Left renal pelvis (tissue), 4 donors: Measurements from ENCODE around the gene IGSF3. TPM values are rescaled to one million over a fixed set of nuclear protein-coding genes. Genes with fewer than 3 reads are reported as not detected.
"Not testable (repeated sequence)": the region's sequence is repeated elsewhere in the genome, so short reads cannot be mapped to it uniquely, and the experiment has no call there.

Source experiments
- DNase-seq, 4 donors: peaks; one replicate each; pipeline ENCODE4 v3.0.0-alpha.2; 2013; ENCODE audit warnings: low read depth in 4 of 4, low spot score in 3 of 4
- polyA plus RNA-seq, 4 donors: library from polyadenylated mRNA; unstranded; fragments of 120-200 nt; gene quantifications; one replicate each; pipeline ENCODE4 v1.2.1, GENCODE V29; 2013; ENCODE audit not compliant: insufficient read length in 4 of 4

The IGSF3 gene
- polyA plus RNA-seq, 4 donors = 18.6 to 31.4 (median 27.4) TPM

- DNase-seq = not testable (repeated sequence)
Measured at GRCh38 chr1:116603646-116604045, 63.9 kb downstream of the IGSF3 start.

- not testable (repeated sequence) for DNase-seq
Measured at GRCh38 chr1:116599369-116599768, 68.2 kb downstream of the IGSF3 start.

DNA sequence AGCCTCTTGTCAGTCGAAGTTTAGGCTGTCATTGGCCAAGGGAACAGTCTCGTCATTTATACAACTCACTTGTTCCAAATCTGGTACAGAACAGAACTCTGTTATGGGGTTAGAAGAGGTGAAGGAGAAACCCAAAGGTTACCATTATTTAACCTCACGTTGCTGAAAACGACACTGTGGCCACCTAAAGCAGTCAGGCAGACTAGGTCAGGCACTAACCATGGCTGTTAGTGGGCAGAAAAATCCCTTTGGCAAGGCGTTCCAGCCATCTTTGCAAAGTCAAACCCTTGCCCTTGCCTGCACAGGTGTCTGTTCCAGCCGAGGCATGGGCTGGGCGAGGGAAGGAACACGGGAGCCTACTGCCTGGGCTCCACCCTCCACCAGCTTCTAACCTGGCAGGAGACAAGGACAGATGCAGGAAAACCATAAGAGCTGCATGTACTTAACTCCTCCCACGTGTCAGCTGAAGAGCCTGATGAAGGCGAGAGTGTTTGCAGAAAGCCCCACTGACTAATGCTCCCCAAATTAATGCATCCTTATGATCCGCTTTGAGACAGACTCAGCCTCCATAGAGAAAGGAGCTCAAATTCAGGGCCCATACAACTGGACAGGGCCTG is 69.0 kb downstream of the IGSF3 start:
- not testable (repeated sequence) for DNase-seq

- DNase-seq = not testable (repeated sequence)
Measured at GRCh38 chr1:116597388-116597787, 70.1 kb downstream of the IGSF3 start.

DNA sequence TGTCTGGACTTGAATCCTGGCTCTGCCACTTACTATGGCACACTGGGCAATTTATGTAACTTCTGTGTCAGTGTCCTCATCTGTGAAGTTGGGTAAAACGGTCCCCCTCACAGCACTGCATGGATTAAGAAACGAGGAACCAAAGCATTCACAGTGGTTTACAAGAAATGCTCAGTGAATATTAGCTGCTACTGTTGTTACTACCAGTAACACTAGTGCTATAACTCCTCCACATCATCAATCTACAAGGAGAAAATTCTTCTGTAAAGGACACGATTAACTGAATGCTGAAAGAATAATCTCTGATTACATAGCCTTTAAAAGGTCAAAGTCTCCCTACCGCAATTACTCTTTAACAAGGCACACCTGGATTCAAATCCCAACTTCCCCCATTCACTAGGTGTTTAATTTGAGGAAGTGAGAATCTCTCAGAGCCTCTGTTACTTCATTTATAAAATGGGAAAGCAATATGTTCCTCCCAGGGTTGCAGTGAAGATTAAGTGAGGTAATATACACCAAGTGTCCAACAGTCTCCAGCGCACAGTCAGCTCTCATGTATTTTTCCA is 70.7 kb downstream of the IGSF3 start:
- DNase-seq = not testable (repeated sequence)

- not testable (repeated sequence) for DNase-seq
Measured at GRCh38 chr1:116595946-116596741, 71.4 kb downstream of the IGSF3 start.

GRCh38 chr1:116595065-116595840 is 72.3 kb downstream of the IGSF3 start:
- DNase-seq = not testable (repeated sequence)

- DNase-seq = not testable (repeated sequence)
Measured at GRCh38 chr1:116593977-116594376, 73.6 kb downstream of the IGSF3 start.

GRCh38 chr1:116593401-116593800 is 74.1 kb downstream of the IGSF3 start:
- not testable (repeated sequence) for DNase-seq

GRCh38 chr1:116591951-116592605 is 75.5 kb downstream of the IGSF3 start:
- DNase-seq = not testable (repeated sequence)

DNA sequence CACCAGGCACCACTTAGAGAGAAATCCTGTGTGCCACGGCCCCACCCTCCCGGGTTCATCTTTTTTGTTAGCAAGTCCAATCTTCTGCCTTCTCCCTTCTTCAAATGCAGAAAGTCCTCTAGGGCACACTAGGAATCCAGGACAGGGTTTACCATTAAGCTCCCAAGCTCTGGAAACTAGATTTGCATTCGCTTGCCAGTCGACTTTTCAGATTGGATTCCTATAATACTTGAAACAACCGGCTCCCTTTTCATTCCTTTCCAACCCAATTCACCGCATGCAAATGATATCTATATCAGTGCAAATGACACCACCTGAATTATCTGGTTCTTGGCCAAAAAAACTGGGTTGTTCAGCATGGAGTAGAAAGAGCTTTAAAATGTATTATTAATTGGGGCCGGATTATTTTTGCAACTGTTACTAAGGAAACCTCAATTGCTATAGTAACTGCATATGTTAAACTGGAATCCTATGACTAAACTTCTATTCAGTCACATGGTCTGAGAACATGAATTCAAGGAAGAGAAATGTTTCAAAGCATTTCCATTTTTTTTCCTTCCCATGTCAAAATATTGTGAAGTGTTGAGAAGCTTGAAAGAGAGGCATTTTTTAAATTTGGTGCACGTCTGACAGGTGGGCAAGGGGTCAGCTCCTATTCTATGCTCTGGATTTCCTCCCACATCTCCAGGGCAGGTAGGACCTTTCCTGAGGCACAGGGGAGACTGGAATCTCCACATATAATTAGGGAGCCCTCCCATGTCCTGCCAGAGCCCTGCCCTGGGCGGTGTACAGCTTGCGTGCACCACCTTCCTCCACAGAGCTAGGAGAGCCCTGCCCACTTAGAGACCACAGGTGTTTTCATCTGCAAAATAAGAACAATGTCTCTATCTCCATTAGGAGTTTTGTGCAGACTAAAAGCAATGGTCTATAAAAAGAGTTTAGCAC is 76.3 kb downstream of the IGSF3 start:
- not testable (repeated sequence) for DNase-seq

DNA sequence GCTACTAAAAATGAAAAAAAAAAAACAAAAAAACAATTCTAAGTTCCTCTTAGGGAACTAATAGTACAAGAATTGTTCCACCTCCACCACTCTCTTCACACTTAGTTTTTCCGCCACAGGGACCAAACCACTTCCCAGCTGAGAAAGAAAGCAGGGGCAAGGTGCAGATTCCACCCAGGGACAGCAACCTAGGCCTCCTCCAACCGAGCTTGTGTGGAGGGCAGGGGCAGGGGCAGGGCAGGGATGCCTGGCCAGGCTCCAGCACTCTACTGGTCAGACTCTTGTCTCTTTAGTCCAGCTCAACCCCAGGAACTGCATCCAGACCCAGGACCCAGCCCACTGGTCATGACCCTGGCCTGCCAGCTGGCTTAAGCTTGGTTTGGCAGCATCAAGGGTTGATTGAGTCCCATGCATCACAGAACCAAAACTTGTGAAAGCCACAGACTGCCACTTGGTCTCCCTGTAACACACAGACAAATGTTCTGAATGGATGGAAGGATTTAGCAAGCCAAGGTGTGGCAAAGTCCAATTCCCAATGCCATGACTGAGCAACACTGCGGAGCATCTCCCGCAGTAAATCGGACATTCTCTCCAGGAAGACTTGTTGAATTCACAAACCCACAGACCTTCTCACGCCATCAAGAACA is 77.1 kb downstream of the IGSF3 start:
- DNase-seq = not testable (repeated sequence)

DNA sequence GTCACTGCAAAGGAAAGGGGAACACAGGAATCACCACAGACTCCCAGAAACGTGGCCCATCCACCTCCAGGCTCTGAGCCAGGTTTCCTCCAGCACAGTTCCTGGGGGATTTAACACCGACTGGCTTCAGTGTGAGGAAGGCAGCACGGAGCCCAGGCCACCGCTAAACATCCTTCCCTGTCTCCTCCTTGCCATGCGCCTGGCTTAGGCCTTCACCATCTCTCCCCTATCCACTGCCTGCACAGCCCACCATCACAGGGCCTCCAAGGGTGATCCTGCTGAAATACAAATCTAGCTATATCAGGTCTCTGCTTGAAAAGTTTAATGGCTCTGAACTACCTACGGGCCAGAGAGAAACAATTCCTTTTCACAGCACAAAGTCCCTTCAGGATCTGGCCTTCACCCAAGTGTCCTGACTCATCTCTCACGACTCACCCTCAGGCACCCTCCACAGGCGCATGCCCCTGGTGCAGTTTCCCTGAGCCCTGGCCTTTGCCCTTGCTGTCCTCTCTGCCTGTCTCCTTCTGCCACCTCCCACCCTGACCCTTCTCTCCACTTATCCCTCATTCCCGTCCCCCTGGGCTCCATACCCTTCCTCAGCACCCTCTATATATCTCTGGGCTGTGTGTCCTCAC is 78.3 kb downstream of the IGSF3 start:
- not testable (repeated sequence) for DNase-seq

DNA sequence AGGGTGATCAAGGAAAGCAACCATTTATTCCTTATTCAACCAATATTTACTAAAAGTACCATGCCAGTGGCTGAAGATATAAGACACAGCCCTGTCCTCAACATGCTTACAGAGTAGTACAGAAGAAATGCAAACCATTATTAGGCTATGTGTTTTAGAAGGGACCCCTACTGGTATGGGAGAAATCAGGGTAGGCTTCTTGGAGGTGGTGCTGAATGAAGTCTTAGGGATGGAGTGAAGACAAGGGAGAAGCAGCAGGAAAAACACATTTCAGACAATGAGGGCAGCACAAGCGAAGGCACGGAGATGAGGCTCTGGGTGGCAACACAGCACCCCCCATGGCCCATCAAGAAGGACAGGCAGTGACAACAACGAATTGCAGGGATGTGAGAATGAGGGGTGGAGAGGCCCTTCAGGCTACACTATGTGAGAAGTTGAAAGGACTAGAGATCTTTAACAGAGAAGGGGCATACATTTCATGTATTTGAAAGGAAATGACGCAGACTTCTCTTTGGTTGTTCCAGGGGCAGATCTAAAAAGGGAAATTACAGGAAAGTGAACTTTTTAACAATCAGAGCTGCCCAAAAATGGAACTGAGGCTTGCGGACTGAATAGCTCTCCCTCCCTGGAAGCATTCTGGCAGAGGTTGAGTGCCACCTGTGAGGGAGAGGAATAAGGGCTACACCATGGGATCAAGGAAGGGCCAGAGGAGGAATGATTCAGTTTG is 79.9 kb downstream of the IGSF3 start:
- DNase-seq = no peak

DNA sequence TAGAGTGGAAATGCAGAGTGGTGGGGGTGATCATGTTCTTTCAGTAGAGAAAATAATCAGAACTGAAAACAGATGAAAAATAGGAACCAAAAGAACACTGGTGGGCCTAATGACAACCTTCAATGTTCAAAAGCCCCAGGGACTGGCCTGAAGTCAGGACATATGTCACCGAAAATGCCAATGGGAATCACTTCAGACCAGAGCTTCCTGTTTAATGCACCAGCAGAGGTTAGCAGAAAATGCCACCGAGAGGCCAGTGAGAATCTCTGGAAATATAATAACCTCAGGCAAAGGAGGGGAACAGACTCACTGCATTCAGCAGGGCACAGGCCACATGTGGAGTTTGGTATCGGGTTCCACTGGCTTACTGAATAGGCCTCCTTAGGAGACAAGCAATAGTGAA is 80.8 kb downstream of the IGSF3 start:
- no peak for DNase-seq

DNA sequence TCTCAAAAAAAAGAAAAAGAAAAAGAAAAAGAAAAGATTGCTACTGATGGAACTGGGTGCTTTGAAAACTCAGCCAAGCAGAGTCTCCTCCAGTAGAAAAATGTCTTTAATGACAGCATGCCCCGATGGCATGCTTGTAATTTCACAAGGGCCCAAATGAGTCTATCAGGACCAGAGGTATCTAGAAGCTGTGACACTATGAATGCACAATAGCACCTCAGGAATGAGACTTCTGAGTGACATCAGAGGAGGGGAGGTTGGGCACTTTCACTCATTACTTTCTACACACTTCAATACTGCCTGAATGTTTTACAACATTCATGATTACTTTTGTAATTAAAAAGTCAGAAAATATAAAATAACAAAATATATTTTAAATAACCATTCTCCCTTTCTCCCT is 81.6 kb downstream of the IGSF3 start:
- no peak for DNase-seq

GRCh38 chr1:116581323-116581885 is 86.1 kb downstream of the IGSF3 start:
- DNase-seq = no peak
